ENCODE results near the gene TIMELESS.

DNA sequence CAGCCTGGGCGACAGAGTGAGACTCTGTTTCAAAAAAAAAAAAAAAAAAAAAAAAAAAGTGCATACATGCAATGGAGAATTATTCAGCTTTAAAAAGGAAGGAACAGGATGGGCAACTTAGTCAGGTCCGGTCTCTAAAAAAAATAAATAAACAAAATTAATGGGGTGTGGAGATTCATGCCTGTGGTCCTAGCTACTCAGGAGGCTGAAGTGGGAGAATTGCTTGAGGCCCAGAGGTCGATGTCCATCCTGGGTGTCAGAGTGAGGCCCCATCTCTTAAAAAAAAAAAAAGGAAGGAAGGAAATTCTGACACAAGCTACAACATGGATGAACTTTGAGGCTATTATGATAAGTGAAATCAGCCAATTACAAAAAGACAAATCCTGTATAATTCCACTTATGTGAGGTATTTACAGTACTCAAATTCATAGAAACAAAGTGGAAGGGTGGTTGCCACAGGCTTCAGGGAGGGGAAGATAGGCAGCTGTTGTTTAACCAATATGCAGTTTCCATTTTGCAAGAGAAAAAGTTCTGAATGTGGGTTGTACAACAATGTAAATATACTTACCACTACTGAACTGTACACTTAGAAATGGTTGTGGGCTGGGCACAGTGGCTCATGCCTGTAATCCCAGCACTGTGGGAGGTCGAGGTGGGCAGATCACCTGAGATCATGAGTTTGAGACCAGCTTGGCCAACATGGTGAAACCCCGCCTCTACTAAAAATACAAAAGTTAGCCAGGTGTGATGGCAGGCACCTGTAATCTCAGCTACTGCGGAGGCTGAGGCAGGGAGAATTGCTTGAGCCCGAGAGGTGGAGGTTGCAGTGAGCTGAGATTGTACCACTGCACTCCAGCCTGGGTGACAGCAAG lies 74.3 kb downstream of the TIMELESS start:
- TF ChIP-seq CTCF (IDR thresholded peaks at IDR 0.05; ENCODE audit: poor library complexity): no peak
- TF ChIP-seq EZH2 (IDR thresholded peaks at IDR 0.05; ENCODE audit: borderline replicate concordance): no peak
- no peak for TF ChIP-seq EZH2phosphoT487 (IDR thresholded peaks at IDR 0.05; ENCODE audit: low read depth, severe bottlenecking, unreplicated experiment)

Measured in hepatocyte (in vitro differentiated cells).